H1 (cell line): Measurements from ENCODE around the gene PPP3CB. TPM values are rescaled to one million over a fixed set of nuclear protein-coding genes. Genes with fewer than 3 reads are reported as not detected.

Source experiments
- CHD7 ChIP-seq: fragments of 300-600 bp; sonication (generic); IDR thresholded peaks from 2 replicates; pipeline ENCODE4 v1.7.1; 2012; ENCODE audit warnings: low read length, moderate library complexity, mild to moderate bottlenecking, inconsistent platforms; ENCODE audit not compliant: insufficient replicate concordance
- EZH2 ChIP-seq: fragments of 200-600 bp; sonication (generic); IDR thresholded peaks from 2 replicates; pipeline ENCODE4 v1.7.1; 2012; ENCODE audit warnings: low read depth, mild to moderate bottlenecking, moderate library complexity, low read length, inconsistent platforms; ENCODE audit not compliant: severe bottlenecking
- SP1 ChIP-seq: IDR thresholded peaks from 2 replicates; pipeline ENCODE4 v1.6.1; 2011; ENCODE audit warnings: low read depth, low read length
- SUZ12 ChIP-seq: fragments of 200-600 bp; sonication (generic); IDR thresholded peaks from 2 replicates; pipeline ENCODE4 v1.6.1; 2012; ENCODE audit warnings: mild to moderate bottlenecking, inconsistent platforms, low read length, moderate library complexity, mixed read lengths
- TAF1 ChIP-seq: IDR thresholded peaks from 2 replicates; pipeline ENCODE4 v1.6.1; 2011; ENCODE audit warnings: mild to moderate bottlenecking, low read depth, low read length
- polyA plus RNA-seq, 7 experiments: library from polyadenylated mRNA; depleted of rRNA in 3 of 7; stranded (reverse) in 5 of 7; unstranded in 2 of 7; fragments of >200 nt in 5 of 7; fragments of 200-250 nt in 2 of 7; gene quantifications; 1 replicate in 5 of 7; 2 replicates in 1 of 7; 4 replicates in 1 of 7; pipeline versions ENCODE4 v1.2.1 to v1.2.3, GENCODE V29; 2011 to 2013; ENCODE audit warnings: missing spikeins in 2 of 7, mixed read lengths in 2 of 7
- total RNA-seq: library from RNA; stranded (reverse); fragmentation: NEBNext Ultra II Directional; extraction: Animal tissue kit (Norgen Biotek cat#: 25700); gene quantifications from 2 replicates; pipeline ENCODE4 v1.2.1, GENCODE V29; 2021

The PPP3CB gene
- total and polyA plus RNA-seq, 2 of the 8 experiments (the other 6 are each of a cell fraction or from before 2014, with no cell fraction given): 10.5 to 36.3 TPM

DNA sequence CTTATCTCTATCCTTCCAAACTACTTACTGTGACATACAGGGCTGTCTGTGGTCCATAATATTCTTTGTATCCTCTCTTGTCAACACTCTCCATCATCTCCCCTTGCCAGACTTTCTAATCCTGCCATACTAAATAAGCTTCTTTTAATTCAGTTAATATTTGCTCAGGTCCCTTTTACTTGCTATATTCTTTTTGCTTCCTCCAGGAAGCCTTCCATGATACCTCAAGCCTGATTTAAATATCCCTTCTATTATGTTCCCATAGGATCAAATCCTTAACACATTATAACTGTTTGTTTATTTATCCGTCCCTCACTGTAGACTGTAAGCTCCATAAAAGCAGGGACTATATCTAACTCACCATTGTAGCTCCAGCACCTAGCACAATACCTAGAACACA, 7.2 kb upstream of the PPP3CB start (continued):
- TF ChIP-seq CHD7 (no peak), SUZ12 (no peak), SP1 (no peak), EZH2 (no peak), TAF1 (no peak)
